ENCODE data around the gene PRR7.
A peak's percentile ranks its signal among the peaks of the same experiment; 100 is the strongest.

PRR7 gene

GRCh38 chr5:177446200-177447065 is at the start of gene PRR7:
TSS of gene PRR7 (plus strand) at chr5:177446814. CDS start at chr5:177455068, 8,254 bp downstream.
- H3K4me1 ChIP-seq (ENCODE audit: insufficient read depth, low read length) = peaks cover 18% of the 10 kb centered on the region
- no peaks in the 10 kb centered on the region for H3K9me3 ChIP-seq (ENCODE audit: control insufficient read depth, insufficient read depth, low read length)
- peak within 1 kb of the TSS; percentile 67 for H3K9ac ChIP-seq (ENCODE audit: low read depth, low read length)
- no peaks in the 10 kb centered on the region for H3K36me3 ChIP-seq (ENCODE audit: insufficient read depth, low read length)

- Histone ChIP-seq H3K9me3 (ENCODE audit: control insufficient read depth, insufficient read depth, low read length) (no peaks in the 10 kb centered on the region), H3K9ac (ENCODE audit: low read depth, low read length) (no peak overlapping the region), H3K4me1 (ENCODE audit: insufficient read depth, low read length) (peaks cover 3% of the 10 kb centered on the region; the same call in 1 of the 2 replicates), H3K36me3 (ENCODE audit: insufficient read depth, low read length) (no peaks in the 10 kb centered on the region)
Measured at GRCh38 chr5:177397875-177398390, 48.7 kb upstream of the PRR7 start.

GRCh38 chr5:177399997-177400868 is 46.4 kb upstream of the PRR7 start, which contains the start of gene PFN3:
TSS of gene PFN3 (minus strand) at chr5:177400661. CDS start at chr5:177400576, 85 bp downstream.
- no peaks in the 10 kb centered on the region for H3K36me3 ChIP-seq (ENCODE audit: insufficient read depth, low read length)
- peaks cover 3% of the 10 kb centered on the region; the same call in 1 of the 2 replicates for H3K4me1 ChIP-seq (ENCODE audit: insufficient read depth, low read length)
- H3K9ac ChIP-seq (ENCODE audit: low read depth, low read length) = no peak within 1 kb of the TSS
- H3K9me3 ChIP-seq (ENCODE audit: control insufficient read depth, insufficient read depth, low read length) = no peaks in the 10 kb centered on the region

GRCh38 chr5:177402271-177403043 is 44.2 kb upstream of the PRR7 start:
- Histone ChIP-seq H3K4me1 (ENCODE audit: insufficient read depth, low read length) (no peaks in the 10 kb centered on the region; the same call in 1 of the 2 replicates), H3K36me3 (ENCODE audit: insufficient read depth, low read length) (no peaks in the 10 kb centered on the region), H3K9ac (ENCODE audit: low read depth, low read length) (peak overlapping the region; percentile 64; the same call in 1 of the 2 replicates), H3K9me3 (ENCODE audit: control insufficient read depth, insufficient read depth, low read length) (no peaks in the 10 kb centered on the region)

- no peaks in the 10 kb centered on the region; the same call in 1 of the 2 replicates for H3K4me1 ChIP-seq (ENCODE audit: insufficient read depth, low read length)
Measured at GRCh38 chr5:177403102-177403791, 43.4 kb upstream of the PRR7 start.

GRCh38 chr5:177403792-177404640 is 42.6 kb upstream of the PRR7 start:
- Histone ChIP-seq H3K9me3 (ENCODE audit: control insufficient read depth, insufficient read depth, low read length) (no peaks in the 10 kb centered on the region), H3K36me3 (ENCODE audit: insufficient read depth, low read length) (no peaks in the 10 kb centered on the region), H3K4me1 (ENCODE audit: insufficient read depth, low read length) (no peaks in the 10 kb centered on the region; the same call in 1 of the 2 replicates), H3K9ac (ENCODE audit: low read depth, low read length) (peak overlapping the region; percentile 64)

More at GRCh38 chr5:177403102-177403791, 43.4 kb upstream of the PRR7 start:
- Histone ChIP-seq H3K9me3 (ENCODE audit: control insufficient read depth, insufficient read depth, low read length) (no peaks in the 10 kb centered on the region), H3K36me3 (ENCODE audit: insufficient read depth, low read length) (no peaks in the 10 kb centered on the region), H3K9ac (ENCODE audit: low read depth, low read length) (peak overlapping the region; percentile 64)

- Histone ChIP-seq H3K4me1 (ENCODE audit: insufficient read depth, low read length) (no peaks in the 10 kb centered on the region; the same call in 1 of the 2 replicates), H3K36me3 (ENCODE audit: insufficient read depth, low read length) (no peaks in the 10 kb centered on the region), H3K9ac (ENCODE audit: low read depth, low read length) (peak overlapping the region; percentile 64), H3K9me3 (ENCODE audit: control insufficient read depth, insufficient read depth, low read length) (no peaks in the 10 kb centered on the region)
Measured at GRCh38 chr5:177404641-177405179, 41.9 kb upstream of the PRR7 start.

- Histone ChIP-seq H3K36me3 (ENCODE audit: insufficient read depth, low read length) (no peaks in the 10 kb centered on the region), H3K4me1 (ENCODE audit: insufficient read depth, low read length) (no peaks in the 10 kb centered on the region; the same call in 1 of the 2 replicates), H3K9ac (ENCODE audit: low read depth, low read length) (no peak overlapping the region), H3K9me3 (ENCODE audit: control insufficient read depth, insufficient read depth, low read length) (no peaks in the 10 kb centered on the region)
Measured at GRCh38 chr5:177405312-177405711, 41.3 kb upstream of the PRR7 start.

GRCh38 chr5:177405805-177406204 is 40.8 kb upstream of the PRR7 start:
- no peaks in the 10 kb centered on the region; the same call in 1 of the 2 replicates for H3K4me1 ChIP-seq (ENCODE audit: insufficient read depth, low read length)
- H3K36me3 ChIP-seq (ENCODE audit: insufficient read depth, low read length) = no peaks in the 10 kb centered on the region
- no peaks in the 10 kb centered on the region for H3K9me3 ChIP-seq (ENCODE audit: control insufficient read depth, insufficient read depth, low read length)
- H3K9ac ChIP-seq (ENCODE audit: low read depth, low read length) = no peak overlapping the region

GRCh38 chr5:177409043-177409801 is 37.4 kb upstream of the PRR7 start, which contains the start of gene F12:
TSS of gene F12 (minus strand) at chr5:177409564. CDS start at chr5:177409527, 37 bp downstream.
- Histone ChIP-seq H3K4me1 (ENCODE audit: insufficient read depth, low read length) (no peaks in the 10 kb centered on the region; the same call in 1 of the 2 replicates), H3K36me3 (ENCODE audit: insufficient read depth, low read length) (no peaks in the 10 kb centered on the region), H3K9me3 (ENCODE audit: control insufficient read depth, insufficient read depth, low read length) (no peaks in the 10 kb centered on the region), H3K9ac (ENCODE audit: low read depth, low read length) (no peak within 1 kb of the TSS)

- Histone ChIP-seq H3K4me1 (ENCODE audit: insufficient read depth, low read length) (no peaks in the 10 kb centered on the region), H3K9me3 (ENCODE audit: control insufficient read depth, insufficient read depth, low read length) (no peaks in the 10 kb centered on the region), H3K36me3 (ENCODE audit: insufficient read depth, low read length) (no peaks in the 10 kb centered on the region), H3K9ac (ENCODE audit: low read depth, low read length) (no peak overlapping the region)
Measured at GRCh38 chr5:177410575-177410974, 36.0 kb upstream of the PRR7 start.
